ENCODE measurements around the gene LYRM4. TPM values are rescaled to one million over a fixed set of nuclear protein-coding genes. Genes with fewer than 3 reads are reported as not detected.

The LYRM4 gene
- total RNA-seq, 2 experiments from 2014 or later: 24.8 to 28.1 TPM

- H3K4me1 Mint-ChIP-seq (ENCODE audit: low read depth): no peaks in the 10 kb centered on the region
Observed at GRCh38 chr6:5127106-5127687, 133.6 kb downstream of the LYRM4 start.

GRCh38 chr6:5126214-5126613 lies 134.5 kb downstream of the LYRM4 start:
- POLR2A ChIA-PET: no interaction called here
- ATAC-seq (ENCODE audit: poor library complexity) (no peak), DNase-seq (no peak)
- Histone ChIP-seq H3K4me1 (ENCODE audit: insufficient read depth, low read length) (no peaks in the 10 kb centered on the region), H3K9me3 (ENCODE audit: control insufficient read depth in 1 of 2, insufficient read depth in 1 of 2, low read length in 2 of 2) (no peaks in the 10 kb centered on the region), H3K27me3 (ENCODE audit: control insufficient read depth in 1 of 2, insufficient read depth in 2 of 2, low read length in 2 of 2) (no peaks in the 10 kb centered on the region), H3K27ac (ENCODE audit: low read depth in 1 of 2, low read length in 2 of 2) (no peak overlapping the region), H3K4me3 (ENCODE audit: low read length) (no peak overlapping the region), H3K36me3 (ENCODE audit: insufficient read depth, low read length) (no peaks in the 10 kb centered on the region)
- Mint-ChIP-seq H3K36me3 (ENCODE audit: low read depth) (no peaks in the 10 kb centered on the region), H3K27me3 (no peaks in the 10 kb centered on the region), H3K9me3 (no peaks in the 10 kb centered on the region), H3K27ac (no peak overlapping the region), H3K4me1 (ENCODE audit: low read depth) (no peaks in the 10 kb centered on the region), H3K4me3 (no peak overlapping the region)
- CTCF ChIA-PET: interaction anchor here (1.4 kb wide), 1 partner anchor 17 kb away, joined by 3 read pairs; no protein-coding TSS in a partner anchor
- intact Hi-C loops (cut with DNase I, micrococcal nuclease): no loop called here
- TF ChIP-seq CTCF (IDR thresholded peaks at IDR 0.05): no peak

More at GRCh38 chr6:5127106-5127687, 133.6 kb downstream of the LYRM4 start:
- ATAC-seq (ENCODE audit: poor library complexity): no peak
- no peak overlapping the region for H3K27ac Mint-ChIP-seq
- no peaks in the 10 kb centered on the region for H3K36me3 Mint-ChIP-seq (ENCODE audit: low read depth)
- H3K27me3 ChIP-seq (ENCODE audit: control insufficient read depth in 1 of 2, insufficient read depth in 2 of 2, low read length in 2 of 2): no peaks in the 10 kb centered on the region
- intact Hi-C loops (cut with DNase I, micrococcal nuclease): no loop called here
- H3K4me3 ChIP-seq (ENCODE audit: low read length): no peak overlapping the region
- TF ChIP-seq CTCF (IDR thresholded peaks at IDR 0.05): no peak
- no peaks in the 10 kb centered on the region for H3K36me3 ChIP-seq (ENCODE audit: insufficient read depth, low read length)
- no peak for DNase-seq
- no peaks in the 10 kb centered on the region for H3K27me3 Mint-ChIP-seq
- H3K9me3 Mint-ChIP-seq: no peaks in the 10 kb centered on the region
- no peaks in the 10 kb centered on the region for H3K4me1 ChIP-seq (ENCODE audit: insufficient read depth, low read length)
- ChIA-PET POLR2A (interaction anchor here (0.7 kb wide), 1 partner anchor 176 kb away, joined by 3 read pairs; no protein-coding TSS in a partner anchor), CTCF (no interaction called here)
- no peak overlapping the region for H3K27ac ChIP-seq (ENCODE audit: low read depth in 1 of 2, low read length in 2 of 2)
- H3K9me3 ChIP-seq (ENCODE audit: control insufficient read depth in 1 of 2, insufficient read depth in 1 of 2, low read length in 2 of 2): no peaks in the 10 kb centered on the region
- H3K4me3 Mint-ChIP-seq: no peak overlapping the region

- no peak overlapping the region for H3K27ac Mint-ChIP-seq
- intact Hi-C loops (cut with DNase I, micrococcal nuclease): no loop called here
- ChIA-PET POLR2A (no interaction called here), CTCF (interaction anchor here (1.4 kb wide), 1 partner anchor 18 kb away, joined by 3 read pairs; no protein-coding TSS in a partner anchor)
- Histone ChIP-seq H3K27ac (ENCODE audit: low read depth in 1 of 2, low read length in 2 of 2) (no peak overlapping the region), H3K27me3 (ENCODE audit: control insufficient read depth in 1 of 2, insufficient read depth in 2 of 2, low read length in 2 of 2) (no peaks in the 10 kb centered on the region), H3K4me1 (ENCODE audit: insufficient read depth, low read length) (no peaks in the 10 kb centered on the region), H3K9me3 (ENCODE audit: control insufficient read depth in 1 of 2, insufficient read depth in 1 of 2, low read length in 2 of 2) (no peaks in the 10 kb centered on the region), H3K36me3 (ENCODE audit: insufficient read depth, low read length) (no peaks in the 10 kb centered on the region), H3K4me3 (ENCODE audit: low read length) (no peak overlapping the region)
- ATAC-seq (ENCODE audit: poor library complexity) (no peak), DNase-seq (no peak)
- H3K27me3 Mint-ChIP-seq: no peaks in the 10 kb centered on the region
- H3K4me3 Mint-ChIP-seq: no peak overlapping the region
- no peaks in the 10 kb centered on the region for H3K36me3 Mint-ChIP-seq (ENCODE audit: low read depth)
- no peak for TF ChIP-seq CTCF (IDR thresholded peaks at IDR 0.05)
- H3K9me3 Mint-ChIP-seq: no peaks in the 10 kb centered on the region
- H3K4me1 Mint-ChIP-seq (ENCODE audit: low read depth): no peaks in the 10 kb centered on the region
Observed at GRCh38 chr6:5125152-5126006, 135.4 kb downstream of the LYRM4 start.

Data from CD4-positive, alpha-beta T cell (primary cell).